Ectodermal cell (in vitro differentiated cells): ENCODE data around the gene SERPINA4.

Experiments
- H3K27ac ChIP-seq: 2 replicates; pipeline ENCODE4 v1.7.0; 2013; ENCODE audit warnings: mild to moderate bottlenecking, low read depth, low read length; ENCODE audit not compliant: insufficient read depth, poor library complexity, severe bottlenecking
- H3K27me3 ChIP-seq: 2 replicates; pipeline ENCODE4 v1.7.0; 2013; ENCODE audit warnings: mild to moderate bottlenecking, low read length; ENCODE audit not compliant: insufficient read depth, control insufficient read depth, poor library complexity, severe bottlenecking
- H3K36me3 ChIP-seq: one replicate; pipeline ENCODE4 v1.7.0; 2013; ENCODE audit warnings: low read length; ENCODE audit not compliant: control insufficient read depth, insufficient read depth
- H3K4me1 ChIP-seq: one replicate; pipeline ENCODE4 v1.7.0; 2013; ENCODE audit warnings: low read length; ENCODE audit not compliant: control insufficient read depth, insufficient read depth
- H3K4me3 ChIP-seq: 2 replicates; pipeline ENCODE4 v1.7.0; 2013; ENCODE audit warnings: low read depth, low read length, control low read depth; ENCODE audit not compliant: insufficient read depth
- H3K9me3 ChIP-seq: 2 replicates; pipeline ENCODE4 v1.7.0; 2013; ENCODE audit warnings: mild to moderate bottlenecking, low read length, moderate library complexity; ENCODE audit not compliant: control insufficient read depth
- WGBS, 2 experiments: methylation state at CpG; one replicate each; pipeline ENCODE4 v1.1.7; 2013; ENCODE audit warnings: missing lambda C conversion rate in 2 of 2; 5-methylcytosine and 5-hydroxymethylcytosine counted together

Gene SERPINA4

GRCh38 chr14:94569381-94570001 lies 8.2 kb downstream of the SERPINA4 start:
- WGBS, 2 experiments = 93 to 94% methylated on average over 20 of the region's 20 CpGs
- Histone ChIP-seq H3K27me3 (no peaks in the 10 kb centered on the region), H3K36me3 (no peaks in the 10 kb centered on the region), H3K9me3 (no peaks in the 10 kb centered on the region), H3K4me3 (no peak overlapping the region), H3K27ac (no peak overlapping the region), H3K4me1 (peaks cover 3% of the 10 kb centered on the region)

- H3K27me3 ChIP-seq = no peaks in the 10 kb centered on the region
- H3K36me3 ChIP-seq = no peaks in the 10 kb centered on the region
- H3K4me1 ChIP-seq = peaks cover 3% of the 10 kb centered on the region
- no peak overlapping the region for H3K4me3 ChIP-seq
- H3K27ac ChIP-seq = no peak overlapping the region
- no peaks in the 10 kb centered on the region for H3K9me3 ChIP-seq
- 93 to 96% methylated on average over 6 of the region's 6 CpGs for WGBS, 2 experiments
These were observed 8.8 kb downstream of the SERPINA4 start for GRCh38 chr14:94570002-94570400.

- Histone ChIP-seq H3K4me1 (peaks cover 3% of the 10 kb centered on the region), H3K9me3 (no peaks in the 10 kb centered on the region), H3K4me3 (no peak overlapping the region), H3K36me3 (no peaks in the 10 kb centered on the region), H3K27me3 (no peaks in the 10 kb centered on the region), H3K27ac (no peak overlapping the region)
- 92 to 94% methylated on average over 9 of the region's 9 CpGs for WGBS, 2 experiments
These were observed 9.2 kb downstream of the SERPINA4 start for GRCh38 chr14:94570440-94570839.

GRCh38 chr14:94571395-94571794 lies 10.2 kb downstream of the SERPINA4 start:
- H3K36me3 ChIP-seq = no peaks in the 10 kb centered on the region
- no peak overlapping the region for H3K4me3 ChIP-seq
- WGBS, 2 experiments = 78 to 81% methylated on average over 7 of the region's 7 CpGs
- H3K27me3 ChIP-seq = no peaks in the 10 kb centered on the region
- H3K4me1 ChIP-seq = peaks cover 3% of the 10 kb centered on the region
- H3K9me3 ChIP-seq = no peaks in the 10 kb centered on the region
- no peak overlapping the region for H3K27ac ChIP-seq

- Histone ChIP-seq H3K27ac (no peak overlapping the region), H3K9me3 (no peaks in the 10 kb centered on the region), H3K4me3 (no peak overlapping the region), H3K36me3 (no peaks in the 10 kb centered on the region), H3K27me3 (no peaks in the 10 kb centered on the region), H3K4me1 (peaks cover 3% of the 10 kb centered on the region)
- 94 to 96% methylated on average over 6 of the region's 6 CpGs for WGBS, 2 experiments
These were observed 10.7 kb downstream of the SERPINA4 start for GRCh38 chr14:94571950-94572349.

- no peak overlapping the region for H3K27ac ChIP-seq
- no peaks in the 10 kb centered on the region for H3K27me3 ChIP-seq
- H3K9me3 ChIP-seq = no peaks in the 10 kb centered on the region
- no peak overlapping the region for H3K4me3 ChIP-seq
- H3K4me1 ChIP-seq = peaks cover 3% of the 10 kb centered on the region
- 88 to 94% methylated on average over 7 of the region's 7 CpGs for WGBS, 2 experiments
- no peaks in the 10 kb centered on the region for H3K36me3 ChIP-seq
These were observed 11.5 kb downstream of the SERPINA4 start for GRCh38 chr14:94572637-94573303.

GRCh38 chr14:94573475-94574277 lies 12.4 kb downstream of the SERPINA4 start:
- Histone ChIP-seq H3K4me3 (no peak overlapping the region), H3K9me3 (no peaks in the 10 kb centered on the region), H3K4me1 (peaks cover 3% of the 10 kb centered on the region), H3K36me3 (no peaks in the 10 kb centered on the region), H3K27ac (no peak overlapping the region), H3K27me3 (no peaks in the 10 kb centered on the region)
- 91 to 92% methylated on average over 6 of the region's 6 CpGs for WGBS, 2 experiments

GRCh38 chr14:94574336-94574735 lies 13.1 kb downstream of the SERPINA4 start:
- Histone ChIP-seq H3K36me3 (no peaks in the 10 kb centered on the region), H3K9me3 (no peaks in the 10 kb centered on the region), H3K4me3 (no peak overlapping the region), H3K4me1 (peaks cover 3% of the 10 kb centered on the region), H3K27me3 (no peaks in the 10 kb centered on the region), H3K27ac (no peak overlapping the region)
- 90 to 98% methylated on average over 3 of the region's 3 CpGs for WGBS, 2 experiments

GRCh38 chr14:94575730-94576585 lies 14.7 kb downstream of the SERPINA4 start:
- no peaks in the 10 kb centered on the region for H3K36me3 ChIP-seq
- no peak overlapping the region for H3K4me3 ChIP-seq
- no peaks in the 10 kb centered on the region for H3K27me3 ChIP-seq
- peaks cover 3% of the 10 kb centered on the region for H3K4me1 ChIP-seq
- no peaks in the 10 kb centered on the region for H3K9me3 ChIP-seq
- WGBS, 2 experiments = 92 to 93% methylated on average over 5 of the region's 5 CpGs
- H3K27ac ChIP-seq = no peak overlapping the region
